Common myeloid progenitor, CD34-positive (primary cell): ENCODE results near the gene RPS5.

Experiments
- CTCF ChIA-PET: fragments of 350-600 bp; sonication (Branson Sonifier 250); formaldehyde crosslinking; loops from one replicate; lab custom pipeline; 2021; ENCODE audit warnings: antibody characterized with exemption; lab: Charles Lee
- POLR2A ChIA-PET: fragments of 350-600 bp; sonication (Branson Sonifier 250); formaldehyde crosslinking; loops from one replicate; lab custom pipeline; 2021; ENCODE audit warnings: antibody characterized with exemption; lab: Charles Lee
- DNase-seq, 3 donors: peaks; one replicate each; pipeline versions ENCODE4 v3.0.0 to v3.0.0-alpha.2; 2013
- H3K27ac ChIP-seq, 2 experiments: 1 replicate in 1 of 2; 2 replicates in 1 of 2; pipeline ENCODE4 v1.7.0; 2013; ENCODE audit warnings: inconsistent platforms in 2 of 2, low read length in 2 of 2, mild to moderate bottlenecking in 2 of 2, low read depth in 1 of 2, moderate library complexity in 1 of 2; ENCODE audit not compliant: severe bottlenecking in 2 of 2, insufficient read depth in 1 of 2, poor library complexity in 1 of 2
- H3K27me3 ChIP-seq, 5 experiments: replicated peaks in 2 of 5; 1 replicate in 3 of 5; 2 replicates in 2 of 5; pipeline versions ENCODE4 v1.6.1 to v1.7.0; 2013; ENCODE audit warnings: low read length in 4 of 5, mild to moderate bottlenecking in 2 of 5, moderate library complexity in 2 of 5, inconsistent platforms in 1 of 5; ENCODE audit not compliant: insufficient read depth in 5 of 5, control insufficient read depth in 4 of 5
- H3K36me3 ChIP-seq, 4 experiments: 1 replicate in 2 of 4; 2 replicates in 2 of 4; pipeline versions ENCODE4 v1.6.1 to v1.7.0; 2013; ENCODE audit warnings: low read length in 3 of 4, control low read depth in 1 of 4, mild to moderate bottlenecking in 1 of 4; ENCODE audit not compliant: control insufficient read depth in 4 of 4, insufficient read depth in 4 of 4
- H3K4me1 ChIP-seq, 4 experiments: 1 replicate in 3 of 4; 2 replicates in 1 of 4; pipeline versions ENCODE4 v1.6.1 to v1.7.1; 2013; ENCODE audit warnings: low read length in 3 of 4, mild to moderate bottlenecking in 3 of 4, control low read depth in 1 of 4, inconsistent platforms in 1 of 4, moderate library complexity in 1 of 4; ENCODE audit not compliant: control insufficient read depth in 4 of 4, insufficient read depth in 4 of 4; ENCODE audit errors: control extremely low read depth in 1 of 4
- H3K4me3 ChIP-seq, 7 experiments: 1 replicate in 4 of 7; 2 replicates in 3 of 7; pipeline versions ENCODE4 v1.5.1 to v1.7.0; 2013; ENCODE audit warnings: mild to moderate bottlenecking in 7 of 7, low read length in 6 of 7, moderate library complexity in 6 of 7, inconsistent platforms in 2 of 7, low read depth in 2 of 7, control low read depth in 1 of 7; ENCODE audit not compliant: insufficient read depth in 4 of 7, control insufficient read depth in 1 of 7; ENCODE audit errors: extremely low read depth in 1 of 7
- H3K9me3 ChIP-seq, 5 experiments: 1 replicate in 4 of 5; 2 replicates in 1 of 5; pipeline versions ENCODE4 v1.6.1 to v1.7.1; 2013; ENCODE audit warnings: low read length in 4 of 5, mild to moderate bottlenecking in 2 of 5, inconsistent platforms in 1 of 5, low read depth in 1 of 5, moderate library complexity in 1 of 5; ENCODE audit not compliant: control insufficient read depth in 4 of 5, insufficient read depth in 2 of 5; ENCODE audit errors: control extremely low read depth in 1 of 5
- WGBS: methylation state at CpG from one replicate; pipeline ENCODE4 v1.1.5; 2013; ENCODE audit not compliant: insufficient coverage; 5-methylcytosine and 5-hydroxymethylcytosine counted together

Gene RPS5

DNA sequence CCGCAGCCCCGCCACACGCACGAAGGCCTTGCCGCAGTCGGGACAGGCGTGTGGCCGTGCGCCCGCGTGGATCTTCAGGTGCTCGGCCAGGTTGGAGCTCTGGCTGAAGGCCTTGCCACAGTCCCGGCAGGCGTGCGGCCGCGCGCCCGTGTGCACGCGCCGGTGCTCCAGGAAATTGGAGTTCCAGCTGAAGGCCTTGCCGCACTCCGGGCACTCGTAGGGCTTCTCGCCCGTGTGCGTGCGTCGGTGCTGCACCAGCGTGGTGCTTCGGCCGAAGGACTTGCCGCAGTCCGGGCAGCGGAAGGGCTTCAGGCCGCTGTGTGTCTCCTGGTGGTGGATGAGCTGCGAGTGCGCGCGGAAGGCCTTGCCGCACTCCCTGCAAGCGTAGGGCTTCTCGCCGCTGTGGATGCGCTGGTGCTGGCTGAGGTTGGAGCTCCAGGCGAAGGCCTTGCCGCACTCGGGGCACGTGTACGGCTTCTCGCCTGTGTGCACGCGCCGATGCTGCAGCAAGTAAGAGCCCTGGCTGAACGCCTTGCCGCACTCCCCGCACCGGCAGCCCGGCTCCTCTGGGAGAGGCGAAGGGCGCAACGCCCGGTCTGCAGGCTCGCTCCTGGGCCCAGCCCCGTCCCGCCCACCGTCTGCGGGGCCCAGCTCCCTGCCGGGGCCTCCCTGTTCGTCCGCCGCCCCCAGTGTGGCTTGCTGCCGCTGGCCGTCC is 30.1 kb upstream of the RPS5 start:
- POLR2A ChIA-PET, result interaction anchor here (1.7 kb wide), 1 partner anchor 10 kb away, joined by 8 read pairs; no protein-coding TSS in a partner anchor
- DNase-seq, result peak in 1 of 3 donors; percentile 25
- Histone ChIP-seq H3K4me3 (peak overlapping the region in 4 of 7 experiments; percentile 38 to 75 (median 67)), H3K27me3 (peaks cover 0 to 7% (median 0%) of the 10 kb centered on the region in 5 experiments), H3K9me3 (peaks cover 0 to 4% (median 0%) of the 10 kb centered on the region in 5 experiments), H3K27ac (no peak overlapping the region), H3K36me3 (peaks cover 0 to 6% (median 3%) of the 10 kb centered on the region in 4 experiments), H3K4me1 (peaks cover 0 to 35% (median 16%) of the 10 kb centered on the region in 4 experiments)
- 48% methylated on average over 74 of the region's 75 CpGs for WGBS
- CTCF ChIA-PET, result interaction anchor here (0.7 kb wide), 1 partner anchor 41 kb away, joined by 3 read pairs; no protein-coding TSS in a partner anchor

DNA sequence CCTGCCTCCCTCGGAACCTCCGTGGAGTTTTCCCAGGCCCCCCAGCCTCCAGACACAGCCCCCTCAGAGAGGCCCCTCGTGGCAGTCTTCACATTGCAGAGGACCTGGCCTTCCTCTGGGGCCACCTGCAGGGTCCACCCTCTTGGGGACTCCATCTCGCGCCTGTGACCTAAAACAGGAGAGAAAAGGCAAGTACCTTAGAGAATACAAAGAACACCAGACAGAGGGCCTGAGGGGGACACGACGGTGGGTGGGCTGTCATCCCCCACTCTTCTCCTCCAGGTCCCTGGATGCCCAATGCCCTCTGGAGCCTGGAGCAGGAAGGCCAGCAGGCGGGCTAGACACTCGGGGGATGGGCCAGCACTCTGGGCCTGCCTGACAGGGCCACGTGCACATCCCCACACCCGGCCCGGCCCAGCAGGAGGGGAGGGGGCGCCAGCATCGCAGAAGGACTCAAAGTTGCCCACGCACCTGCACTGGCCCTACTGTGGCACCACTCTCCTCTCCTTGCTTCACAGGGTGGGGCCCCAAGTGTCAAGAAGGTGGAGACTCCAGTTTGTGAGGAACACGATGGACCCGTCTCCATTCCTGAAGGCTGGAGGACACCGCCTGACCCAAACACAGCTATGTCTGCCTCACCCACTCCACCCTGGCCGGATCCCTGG is 29.5 kb upstream of the RPS5 start:
- Histone ChIP-seq H3K36me3 (peaks cover 0 to 6% (median 1%) of the 10 kb centered on the region in 4 experiments), H3K4me3 (peak overlapping the region in 1 of 7 experiments; percentile 66), H3K27ac (no peak overlapping the region), H3K9me3 (peaks cover 0 to 4% (median 0%) of the 10 kb centered on the region in 5 experiments), H3K4me1 (peaks cover 0 to 39% (median 17%) of the 10 kb centered on the region in 4 experiments), H3K27me3 (peaks cover 0 to 7% (median 0%) of the 10 kb centered on the region in 5 experiments)
- WGBS, result 90% methylated on average over 17 of the region's 19 CpGs
- POLR2A ChIA-PET, result interaction anchor here (1.7 kb wide), 1 partner anchor 11 kb away, joined by 8 read pairs; no protein-coding TSS in a partner anchor
- no peak for DNase-seq
- CTCF ChIA-PET, result no interaction called here

- WGBS, result 9% methylated on average over 27 of the region's 28 CpGs
- ChIA-PET POLR2A (interaction anchor here (1.0 to 1.2 kb wide), 4 partner anchors 12 to 115 kb away, joined by 3 to 9 read pairs (median 4); partner anchors contain the start of genes ZNF446 and ZNF584), CTCF (interaction anchor here (1.0 to 2.1 kb wide), 4 partner anchors 11 to 35 kb away, joined by 3 to 8 read pairs (median 3); partner anchors contain the start of gene ZSCAN22)
- Histone ChIP-seq H3K27me3 (peaks cover 0 to 4% (median 0%) of the 10 kb centered on the region in 5 experiments), H3K27ac (peak overlapping the region; percentile 77 to 90), H3K4me1 (peaks cover 2 to 37% (median 34%) of the 10 kb centered on the region in 4 experiments), H3K9me3 (peaks cover 0 to 4% (median 0%) of the 10 kb centered on the region in 5 experiments), H3K36me3 (peaks cover 0 to 3% (median under 1%) of the 10 kb centered on the region in 4 experiments), H3K4me3 (peak overlapping the region; percentile 69 to 94 (median 85))
- peak in 1 of 3 donors; percentile 63 for DNase-seq
Measured at GRCh38 chr19:58361900-58362271, 25.2 kb upstream of the RPS5 start.

- 0% methylated on average over 70 of the region's 74 CpGs for WGBS
- H3K4me1 ChIP-seq, result peaks cover 2 to 34% (median 30%) of the 10 kb centered on the region in 4 experiments
- peaks cover 0 to 6% (median 2%) of the 10 kb centered on the region in 4 experiments for H3K36me3 ChIP-seq
- peaks cover 0 to under 1% (median 0%) of the 10 kb centered on the region in 5 experiments for H3K9me3 ChIP-seq
- peak within 1 kb of the TSS; percentile 69 to 94 (median 85) for H3K4me3 ChIP-seq
- POLR2A ChIA-PET, result interaction anchor here (0.7 to 1.2 kb wide), 6 partner anchors 11 to 181 kb away, joined by 3 to 9 read pairs (median 4); partner anchors contain the start of genes TRIM28, ZBTB45, ZNF446 and ZNF584
- CTCF ChIA-PET, result interaction anchor here (0.9 to 2.1 kb wide), 7 partner anchors 10 to 107 kb away, joined by 3 to 8 read pairs (median 3); partner anchors contain the start of genes ZNF584 and ZSCAN22
- DNase-seq, result peak; percentile 94 to 96 (median 96)
- peak within 1 kb of the TSS; percentile 77 to 90 for H3K27ac ChIP-seq
- H3K27me3 ChIP-seq, result peaks cover 0 to 3% (median 0%) of the 10 kb centered on the region in 5 experiments
Measured at GRCh38 chr19:58362272-58362994, 24.6 kb upstream of the RPS5 start, which contains the start of gene ZNF497. TSS of gene ZNF497 (minus strand) at chr19:58362751. CDS start at chr19:58357635, 5,116 bp downstream.

DNA sequence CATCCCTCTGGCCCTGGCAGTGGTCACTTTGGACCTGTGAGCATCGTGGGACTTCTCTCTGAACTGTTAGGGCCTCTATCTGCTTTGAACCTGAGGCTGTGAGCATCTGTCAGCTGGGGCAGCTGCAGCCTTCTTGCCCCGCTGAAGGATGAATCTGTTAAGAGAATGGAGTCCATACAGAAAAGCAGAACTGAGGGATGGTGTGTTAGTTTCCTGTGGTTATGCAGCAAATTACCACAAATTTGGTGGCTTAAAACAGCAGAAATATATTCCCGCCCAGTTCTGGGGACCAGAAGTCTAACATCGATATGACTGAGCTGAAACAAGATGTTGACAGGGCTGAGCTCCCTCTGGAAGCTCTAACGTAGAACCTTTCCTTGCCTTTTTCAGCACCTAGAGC is 22.9 kb upstream of the RPS5 start:
- no peak overlapping the region for H3K27ac ChIP-seq
- ChIA-PET POLR2A (interaction anchor here (0.6 to 1.9 kb wide), 2 partner anchors 17 to 59 kb away, joined by 3 to 6 read pairs; no protein-coding TSS in a partner anchor), CTCF (interaction anchor here (0.8 to 2.0 kb wide), 9 partner anchors 9 to 216 kb away, joined by 3 to 8 read pairs (median 4); partner anchors contain the start of gene ZNF837)
- H3K4me3 ChIP-seq, result peak overlapping the region in 2 of 7 experiments; percentile 11 to 28
- H3K36me3 ChIP-seq, result peaks cover 0 to 9% (median 1%) of the 10 kb centered on the region in 4 experiments
- 0% methylated on average over 3 of the region's 5 CpGs for WGBS
- H3K9me3 ChIP-seq, result peaks cover 0 to 3% (median 0%) of the 10 kb centered on the region in 5 experiments
- no peaks in the 10 kb centered on the region for H3K27me3 ChIP-seq
- DNase-seq, result peak; percentile 83 to 95 (median 94)
- peaks cover 2 to 34% (median 25%) of the 10 kb centered on the region in 4 experiments for H3K4me1 ChIP-seq
